ENCODE data around the gene TNFRSF17. TPM values are rescaled to one million over a fixed set of nuclear protein-coding genes. Genes with fewer than 3 reads are reported as not detected.

The TNFRSF17 gene
- total RNA-seq, 1 experiment from 2014 or later, result not detected

DNA sequence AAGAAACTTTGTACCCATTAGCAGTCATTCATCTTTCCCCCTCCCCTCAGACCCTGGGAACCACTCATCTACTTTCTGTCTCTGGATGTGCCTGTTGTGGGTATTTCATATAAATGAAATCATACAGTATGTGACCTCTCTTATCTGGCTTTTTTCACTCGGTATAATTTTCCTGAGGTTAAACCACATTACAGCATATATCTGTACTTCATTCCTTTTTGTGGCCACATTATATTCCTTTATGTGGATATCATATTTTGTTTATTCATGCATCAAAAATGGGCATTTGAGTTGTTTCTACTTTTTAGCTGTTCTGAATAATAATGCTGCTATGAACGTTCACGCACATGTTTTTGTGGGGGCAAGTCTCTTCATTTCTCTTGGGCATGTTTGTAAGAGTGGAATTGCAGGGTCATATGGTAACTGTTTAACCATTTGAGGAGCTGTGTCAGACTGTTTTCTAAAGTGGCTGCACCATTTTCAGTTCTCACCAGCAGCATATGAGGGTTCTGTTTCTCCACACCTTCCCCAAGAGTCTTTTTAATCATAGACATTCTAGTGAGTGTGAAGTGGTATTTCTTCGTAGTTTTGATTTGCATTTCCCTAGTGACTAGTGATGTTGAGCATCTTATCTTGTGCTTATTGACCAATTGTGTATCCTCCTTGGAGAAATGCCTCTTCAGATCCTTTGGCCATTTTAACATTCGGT, 15.3 kb downstream of the TNFRSF17 start:
- Histone ChIP-seq H3F3A (ENCODE audit: insufficient read depth, low read depth) (no peaks in the 10 kb centered on the region), H3K4me1 (replicated peaks; ENCODE audit: insufficient read depth) (peaks cover 11% of the 10 kb centered on the region; the same call in 1 of the 2 replicates), H3K79me2 (ENCODE audit: low read depth) (peaks cover 21% of the 10 kb centered on the region), H4K20me1 (ENCODE audit: insufficient read depth) (no peaks in the 10 kb centered on the region), H3K4me3 (no peak overlapping the region), H3K9me3 (ENCODE audit: insufficient read depth, low read depth) (no peaks in the 10 kb centered on the region), H3K4me2 (no peak overlapping the region), H3K27me3 (ENCODE audit: insufficient read depth, low read depth) (no peaks in the 10 kb centered on the region), H3K27ac (no peak overlapping the region), H3K9me2 (ENCODE audit: insufficient read depth) (no peaks in the 10 kb centered on the region), H3K36me3 (ENCODE audit: low read depth) (no peaks in the 10 kb centered on the region), H2AFZ (no peak overlapping the region)
- DNase-seq, result no peak
- POLR2A ChIA-PET (ENCODE audit: unreplicated experiment), result no interaction called here
- intact Hi-C loops (cut with micrococcal nuclease; ENCODE audit: unreplicated experiment), result no loop called here
- CTCF ChIA-PET, result no interaction called here
- no TSS peak for BruUV-seq (replicated peaks)
- TF ChIP-seq EZH2 (IDR thresholded peaks at IDR 0.05; ENCODE audit: low read depth), result no peak
- TF ChIP-seq, protein P1, sequence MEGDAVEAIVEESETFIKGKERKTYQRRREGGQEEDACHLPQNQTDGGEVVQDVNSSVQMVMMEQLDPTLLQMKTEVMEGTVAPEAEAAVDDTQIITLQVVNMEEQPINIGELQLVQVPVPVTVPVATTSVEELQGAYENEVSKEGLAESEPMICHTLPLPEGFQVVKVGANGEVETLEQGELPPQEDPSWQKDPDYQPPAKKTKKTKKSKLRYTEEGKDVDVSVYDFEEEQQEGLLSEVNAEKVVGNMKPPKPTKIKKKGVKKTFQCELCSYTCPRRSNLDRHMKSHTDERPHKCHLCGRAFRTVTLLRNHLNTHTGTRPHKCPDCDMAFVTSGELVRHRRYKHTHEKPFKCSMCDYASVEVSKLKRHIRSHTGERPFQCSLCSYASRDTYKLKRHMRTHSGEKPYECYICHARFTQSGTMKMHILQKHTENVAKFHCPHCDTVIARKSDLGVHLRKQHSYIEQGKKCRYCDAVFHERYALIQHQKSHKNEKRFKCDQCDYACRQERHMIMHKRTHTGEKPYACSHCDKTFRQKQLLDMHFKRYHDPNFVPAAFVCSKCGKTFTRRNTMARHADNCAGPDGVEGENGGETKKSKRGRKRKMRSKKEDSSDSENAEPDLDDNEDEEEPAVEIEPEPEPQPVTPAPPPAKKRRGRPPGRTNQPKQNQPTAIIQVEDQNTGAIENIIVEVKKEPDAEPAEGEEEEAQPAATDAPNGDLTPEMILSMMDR (conservative IDR thresholded peaks at IDR 0.05), result no peak

DNA sequence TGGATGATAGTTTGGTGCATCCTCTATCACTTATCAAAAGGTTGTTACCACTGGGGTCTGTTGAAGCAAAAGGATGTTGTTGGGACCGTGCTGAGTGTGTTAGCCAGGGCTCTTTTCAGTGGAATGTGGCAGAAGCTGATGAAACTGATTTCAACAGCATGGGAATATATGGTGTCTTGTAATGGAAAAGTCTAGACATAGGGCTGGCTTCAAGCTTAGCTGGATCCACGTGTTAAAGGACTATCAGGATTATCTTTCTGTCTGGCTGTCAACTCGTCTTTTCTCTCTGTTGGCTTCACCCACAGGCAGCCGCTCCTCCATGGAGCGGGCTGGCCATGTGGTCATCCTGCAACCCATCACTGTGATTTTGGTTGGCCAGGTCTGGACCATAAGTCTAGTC, 20.2 kb downstream of the TNFRSF17 start:
- H3K4me2 ChIP-seq, result no peak overlapping the region
- DNase-seq, result no peak
- H3K27me3 ChIP-seq (ENCODE audit: insufficient read depth, low read depth), result no peaks in the 10 kb centered on the region
- BruUV-seq (replicated peaks), result no TSS peak
- no peaks in the 10 kb centered on the region for H3K79me2 ChIP-seq (ENCODE audit: low read depth)
- H3K9me3 ChIP-seq (ENCODE audit: insufficient read depth, low read depth), result no peaks in the 10 kb centered on the region
- CTCF ChIA-PET, result no interaction called here
- intact Hi-C loops (cut with micrococcal nuclease; ENCODE audit: unreplicated experiment), result no loop called here
- H3K36me3 ChIP-seq (ENCODE audit: low read depth), result no peaks in the 10 kb centered on the region
- POLR2A ChIA-PET (ENCODE audit: unreplicated experiment), result no interaction called here
- no peaks in the 10 kb centered on the region for H3K4me1 ChIP-seq (replicated peaks; ENCODE audit: insufficient read depth)
- H3K27ac ChIP-seq, result no peak overlapping the region
- no peak for TF ChIP-seq EZH2 (IDR thresholded peaks at IDR 0.05; ENCODE audit: low read depth)
- TF ChIP-seq, protein P1 (conservative IDR thresholded peaks at IDR 0.05), result no peak
- no peaks in the 10 kb centered on the region for H4K20me1 ChIP-seq (ENCODE audit: insufficient read depth)
- no peaks in the 10 kb centered on the region for H3F3A ChIP-seq (ENCODE audit: insufficient read depth, low read depth)
- no peak overlapping the region for H2AFZ ChIP-seq
- H3K4me3 ChIP-seq, result no peak overlapping the region
- no peaks in the 10 kb centered on the region for H3K9me2 ChIP-seq (ENCODE audit: insufficient read depth)

DNA sequence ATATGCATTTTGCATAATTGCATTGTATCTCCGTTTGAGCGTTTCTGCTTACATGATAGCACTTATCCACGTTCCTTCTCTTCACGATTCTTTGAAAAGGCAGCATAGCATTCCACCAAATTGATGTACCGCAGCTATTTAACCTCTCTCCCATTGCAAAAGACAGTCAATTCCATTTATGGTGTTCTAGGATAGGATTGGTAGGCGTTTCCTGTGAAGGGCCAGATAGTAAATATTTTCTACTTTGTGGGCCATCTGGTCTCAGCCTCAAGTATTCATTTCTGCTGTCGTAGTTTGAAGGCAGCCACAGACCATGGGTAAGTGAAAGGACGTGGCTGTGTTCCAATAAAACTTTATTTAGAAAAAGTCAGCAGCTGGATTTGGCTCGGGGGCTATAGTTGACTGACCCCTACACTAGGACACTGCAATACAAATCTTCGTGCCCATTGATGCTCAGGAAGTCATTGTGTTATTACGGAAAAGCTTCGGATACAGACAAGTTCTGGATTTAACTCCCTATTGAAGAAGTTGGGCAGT, 21.6 kb downstream of the TNFRSF17 start:
- ChIA-PET POLR2A (ENCODE audit: unreplicated experiment) (interaction anchor here (0.6 kb wide), 1 partner anchor 67 kb away, joined by 4 read pairs; no protein-coding TSS in a partner anchor), CTCF (no interaction called here)
- Histone ChIP-seq H3F3A (ENCODE audit: insufficient read depth, low read depth) (no peaks in the 10 kb centered on the region), H3K79me2 (ENCODE audit: low read depth) (no peaks in the 10 kb centered on the region), H2AFZ (no peak overlapping the region), H3K36me3 (ENCODE audit: low read depth) (no peaks in the 10 kb centered on the region), H3K9me3 (ENCODE audit: insufficient read depth, low read depth) (no peaks in the 10 kb centered on the region), H3K27me3 (ENCODE audit: insufficient read depth, low read depth) (no peaks in the 10 kb centered on the region), H3K4me2 (no peak overlapping the region), H3K27ac (no peak overlapping the region), H3K9me2 (ENCODE audit: insufficient read depth) (no peaks in the 10 kb centered on the region), H3K4me1 (replicated peaks; ENCODE audit: insufficient read depth) (no peaks in the 10 kb centered on the region), H3K4me3 (no peak overlapping the region), H4K20me1 (ENCODE audit: insufficient read depth) (no peaks in the 10 kb centered on the region)
- no peak for DNase-seq
- no TSS peak for BruUV-seq (replicated peaks)
- TF ChIP-seq, protein P1 (conservative IDR thresholded peaks at IDR 0.05), result no peak
- TF ChIP-seq EZH2 (IDR thresholded peaks at IDR 0.05; ENCODE audit: low read depth), result no peak
- intact Hi-C loops (cut with micrococcal nuclease; ENCODE audit: unreplicated experiment), result no loop called here
